OCI-LY7 (cell line): ENCODE results near the gene GOLGA6L10.
"Not testable (repeated sequence)": the region's sequence is repeated elsewhere in the genome, so short reads cannot be mapped to it uniquely, and the experiment has no call there.

Experiments
- EZH2phosphoT487 ChIP-seq: fragments of 200-600 bp; sonication (generic); IDR thresholded peaks from 2 replicates; pipeline ENCODE4 v1.6.1; 2018; ENCODE audit warnings: low read depth, borderline replicate concordance, mild to moderate bottlenecking, mixed run types, antibody characterized with exemption, low read length, moderate library complexity, mixed read lengths
- TF ChIP-seq, protein P1 (sequence below): fragments of 200-600 bp; sonication (generic); conservative IDR thresholded peaks from 2 replicates; pipeline ENCODE4 v1.5.1; 2014; ENCODE audit warnings: mild to moderate bottlenecking, antibody characterized with exemption, low read length, moderate library complexity, mixed read lengths

DNA sequence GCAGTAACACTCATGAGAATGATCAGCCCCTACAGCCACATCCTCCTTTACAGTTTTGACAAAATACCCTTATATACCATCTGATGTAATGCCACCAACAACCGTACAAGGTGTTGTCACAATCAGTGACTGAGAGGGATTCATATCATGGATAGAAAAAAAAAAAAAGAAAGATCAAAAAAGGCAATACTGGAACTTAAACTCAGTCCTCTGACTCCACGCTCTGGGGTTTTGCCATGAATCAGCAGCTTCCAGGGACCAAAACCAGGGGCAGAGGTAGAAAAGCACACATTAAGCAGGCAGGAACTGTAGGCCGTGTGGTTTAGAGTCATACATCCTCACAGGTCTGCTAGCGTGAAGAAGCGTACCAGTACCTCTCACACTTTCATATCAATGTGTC, 1.6 kb downstream of the GOLGA6L10 start:
- TF ChIP-seq, protein P1, sequence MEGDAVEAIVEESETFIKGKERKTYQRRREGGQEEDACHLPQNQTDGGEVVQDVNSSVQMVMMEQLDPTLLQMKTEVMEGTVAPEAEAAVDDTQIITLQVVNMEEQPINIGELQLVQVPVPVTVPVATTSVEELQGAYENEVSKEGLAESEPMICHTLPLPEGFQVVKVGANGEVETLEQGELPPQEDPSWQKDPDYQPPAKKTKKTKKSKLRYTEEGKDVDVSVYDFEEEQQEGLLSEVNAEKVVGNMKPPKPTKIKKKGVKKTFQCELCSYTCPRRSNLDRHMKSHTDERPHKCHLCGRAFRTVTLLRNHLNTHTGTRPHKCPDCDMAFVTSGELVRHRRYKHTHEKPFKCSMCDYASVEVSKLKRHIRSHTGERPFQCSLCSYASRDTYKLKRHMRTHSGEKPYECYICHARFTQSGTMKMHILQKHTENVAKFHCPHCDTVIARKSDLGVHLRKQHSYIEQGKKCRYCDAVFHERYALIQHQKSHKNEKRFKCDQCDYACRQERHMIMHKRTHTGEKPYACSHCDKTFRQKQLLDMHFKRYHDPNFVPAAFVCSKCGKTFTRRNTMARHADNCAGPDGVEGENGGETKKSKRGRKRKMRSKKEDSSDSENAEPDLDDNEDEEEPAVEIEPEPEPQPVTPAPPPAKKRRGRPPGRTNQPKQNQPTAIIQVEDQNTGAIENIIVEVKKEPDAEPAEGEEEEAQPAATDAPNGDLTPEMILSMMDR: not testable (repeated sequence)
- TF ChIP-seq EZH2phosphoT487: not testable (repeated sequence)
